ENCODE measurements around the gene KLC3.

DNA sequence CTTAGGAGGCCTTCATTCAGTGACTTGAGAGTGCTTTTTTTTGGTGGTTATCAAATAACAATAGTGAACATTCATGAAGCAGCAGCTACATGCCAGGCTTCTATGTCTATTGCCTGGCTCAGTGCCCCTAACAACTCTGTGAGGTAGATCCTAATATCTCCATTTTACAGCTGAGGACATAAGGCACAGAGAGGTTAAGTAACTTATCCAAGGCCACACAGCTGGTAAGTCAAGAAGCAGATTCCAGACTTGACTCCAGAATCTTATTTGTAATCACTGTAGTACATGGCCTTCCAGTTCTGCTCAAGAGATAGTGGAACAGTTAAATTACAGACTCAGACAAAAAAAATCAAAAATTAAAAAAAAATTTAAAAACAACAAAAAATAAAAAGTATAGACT is 44.7 kb upstream of the KLC3 start:
- TF ChIP-seq CTCF (IDR thresholded peaks at IDR 0.05; ENCODE audit: low read length) (no peak), EZH2 (IDR thresholded peaks at IDR 0.05; ENCODE audit: borderline replicate concordance, low read length) (no peak)

Data from OCI-LY1 (cell line).